DOHH2 (cell line): ENCODE measurements around the gene PRMT3.

ENCODE experiments used
- CTCF ChIP-seq: fragments of 200-600 bp; sonication (generic); IDR thresholded peaks from one replicate; pipeline ENCODE4 v1.5.1; 2014; ENCODE audit warnings: antibody characterized with exemption, mild to moderate bottlenecking, low read depth, low read length; ENCODE audit not compliant: poor library complexity, severe bottlenecking
- EZH2phosphoT487 ChIP-seq: fragments of 200-600 bp; sonication (generic); IDR thresholded peaks from 2 replicates; pipeline ENCODE4 v1.6.1; 2017; ENCODE audit warnings: borderline replicate concordance, mild to moderate bottlenecking, antibody characterized with exemption, low read length, moderate library complexity, mixed read lengths

GRCh38 chr11:20474176-20474881, 86.8 kb downstream of the PRMT3 start:
- TF ChIP-seq CTCF (no peak), EZH2phosphoT487 (no peak)
